GM23338 (cell line): ENCODE measurements around the gene SND1. TPM values are rescaled to one million over a fixed set of nuclear protein-coding genes. Genes with fewer than 3 reads are reported as not detected.

Source experiments
- ATAC-seq: fragments of 200-7000 bp; cut with Tn5 transposase; 3 replicates; pipeline ENCODE4 v1.9.1; 2020
- DNase-seq: peaks from one replicate; pipeline ENCODE4 v3.0.0-alpha.2; 2015; ENCODE audit warnings: low spot score
- H2AFZ ChIP-seq: fragments of 200-600 bp; sonication (generic); 2 replicates; pipeline ENCODE4 v1.8.0; 2016; ENCODE audit warnings: antibody characterized with exemption, mild to moderate bottlenecking, moderate library complexity
- H3F3A ChIP-seq: fragments of 200-600 bp; sonication (generic); replicated peaks from 2 replicates; pipeline ENCODE4 v1.8.0; 2017; ENCODE audit warnings: antibody characterized with exemption, mixed run types, low read depth
- H3K27ac ChIP-seq: fragments of 200-600 bp; sonication (generic); 2 replicates; pipeline ENCODE4 v1.6.1; 2016; ENCODE audit warnings: low read depth
- H3K27me3 ChIP-seq: fragments of 200-600 bp; sonication (generic); 2 replicates; pipeline ENCODE4 v1.8.0; 2016; ENCODE audit warnings: mild to moderate bottlenecking, mixed run types, moderate library complexity; ENCODE audit not compliant: insufficient read depth
- H3K36me3 ChIP-seq: fragments of 200-600 bp; sonication (generic); 2 replicates; pipeline ENCODE4 v1.8.0; 2016; ENCODE audit warnings: mild to moderate bottlenecking; ENCODE audit not compliant: insufficient read depth
- H3K4me1 ChIP-seq: fragments of 200-600 bp; sonication (generic); 2 replicates; pipeline ENCODE4 v1.8.0; 2016; ENCODE audit warnings: mild to moderate bottlenecking, moderate library complexity; ENCODE audit not compliant: insufficient read depth
- H3K4me2 ChIP-seq: fragments of 200-600 bp; sonication (generic); 2 replicates; pipeline ENCODE4 v1.7.1; 2017; ENCODE audit warnings: mixed run types
- H3K4me3 ChIP-seq: fragments of 200-600 bp; sonication (generic); 2 replicates; pipeline ENCODE4 v1.6.1; 2016; ENCODE audit warnings: mixed run types
- H3K79me2 ChIP-seq: fragments of 200-600 bp; sonication (generic); replicated peaks from 2 replicates; pipeline ENCODE4 v1.8.0; 2017; ENCODE audit warnings: mild to moderate bottlenecking; ENCODE audit not compliant: insufficient read depth
- H3K9me2 ChIP-seq: fragments of 200-600 bp; sonication (generic); 2 replicates; pipeline ENCODE4 v1.8.0; 2017; ENCODE audit not compliant: insufficient read depth
- H4K20me1 ChIP-seq: fragments of 200-600 bp; sonication (generic); replicated peaks from 2 replicates; pipeline ENCODE4 v1.8.0; 2017; ENCODE audit warnings: mild to moderate bottlenecking; ENCODE audit not compliant: insufficient read depth
- H3K27ac Mint-ChIP-seq: 2 replicates; pipeline ENCODE4 v1.8.0; 2020; ENCODE audit warnings: inconsistent platforms, mild to moderate bottlenecking, moderate library complexity, mixed read lengths
- H3K27me3 Mint-ChIP-seq: 3 replicates; pipeline ENCODE4 v1.8.0; 2022; ENCODE audit warnings: low read depth, mild to moderate bottlenecking, moderate library complexity, mixed read lengths, inconsistent platforms; ENCODE audit not compliant: insufficient read depth, poor library complexity
- H3K36me3 Mint-ChIP-seq: 3 replicates; pipeline ENCODE4 v1.8.0; 2021; ENCODE audit warnings: low read depth, mild to moderate bottlenecking, inconsistent platforms, moderate library complexity, mixed read lengths
- H3K4me1 Mint-ChIP-seq: 3 replicates; pipeline ENCODE4 v1.8.0; 2020; ENCODE audit warnings: mild to moderate bottlenecking, inconsistent platforms, mixed read lengths
- H3K4me3 Mint-ChIP-seq: 3 replicates; pipeline ENCODE4 v1.8.0; 2021; ENCODE audit warnings: moderate library complexity, mild to moderate bottlenecking, inconsistent platforms, mixed read lengths
- H3K9me3 Mint-ChIP-seq: 3 replicates; pipeline ENCODE4 v1.8.0; 2020; ENCODE audit warnings: moderate library complexity, mild to moderate bottlenecking, inconsistent platforms, mixed read lengths
- CREB1 ChIP-seq: fragments of 250-450 bp; sonication (Bioruptor Pico); IDR thresholded peaks from 2 replicates; pipeline ENCODE4 v1.5.0; 2020; ENCODE audit warnings: low read depth, mild to moderate bottlenecking, moderate library complexity
- EZH2 ChIP-seq: fragments of 200-600 bp; sonication (generic); IDR thresholded peaks from one replicate; pipeline ENCODE4 v1.8.0; 2017; ENCODE audit warnings: antibody characterized with exemption, mild to moderate bottlenecking, low read depth; ENCODE audit not compliant: unreplicated experiment
- EZH2phosphoT487 ChIP-seq: fragments of 200-600 bp; sonication (generic); IDR thresholded peaks from one replicate; pipeline ENCODE4 v1.8.1; 2018; ENCODE audit warnings: antibody characterized with exemption; ENCODE audit not compliant: unreplicated experiment
- JUNB ChIP-seq: IDR thresholded peaks from one replicate; pipeline ENCODE4 v1.6.1; 2016; ENCODE audit warnings: antibody characterized with exemption; ENCODE audit not compliant: unreplicated experiment
- NANOG ChIP-seq: IDR thresholded peaks from 2 replicates; pipeline ENCODE4 v1.6.1; 2016; ENCODE audit warnings: antibody characterized with exemption, borderline replicate concordance
- POLR2AphosphoS5 ChIP-seq: IDR thresholded peaks from 2 replicates; pipeline ENCODE4 v1.6.1; 2016; ENCODE audit warnings: antibody characterized with exemption, low read depth
- STAT1 ChIP-seq: IDR thresholded peaks from one replicate; pipeline ENCODE4 v1.6.1; 2016; ENCODE audit warnings: antibody characterized with exemption; ENCODE audit not compliant: unreplicated experiment
- ZNF114 ChIP-seq: fragments of 250-450 bp; sonication (Bioruptor Pico); IDR thresholded peaks from 2 replicates; pipeline ENCODE4 v1.5.0; 2020; ENCODE audit warnings: mild to moderate bottlenecking, moderate library complexity
- ZNF331 ChIP-seq: fragments of 250-450 bp; sonication (Bioruptor Pico); IDR thresholded peaks from 2 replicates; pipeline ENCODE4 v1.5.0; 2020; ENCODE audit warnings: low read depth, mild to moderate bottlenecking, moderate library complexity
- polyA plus RNA-seq: library from polyadenylated mRNA; unstranded; fragments of >200 nt; fragmentation: Nextera tagmentation; extraction: Ambion mirVana; gene quantifications from 2 replicates; pipeline ENCODE4 v1.2.1, GENCODE V29; 2016
- total RNA-seq: library from RNA; depleted of rRNA; stranded (reverse); fragments of >200 nt; shearing (Covaris generic); gene quantifications from 2 replicates; pipeline ENCODE4 v1.2.3, GENCODE V29; 2014
- TF ChIP-seq, protein P1 (sequence below): fragments of 250-450 bp; sonication (Bioruptor Pico); IDR thresholded peaks from 2 replicates; pipeline ENCODE4 v1.5.0; 2020; ENCODE audit warnings: mild to moderate bottlenecking, moderate library complexity
- TF ChIP-seq, protein P2 (sequence below): IDR thresholded peaks from 2 replicates; pipeline ENCODE4 v1.6.1; 2016; ENCODE audit warnings: antibody characterized with exemption

SND1 gene
- total and polyA plus RNA-seq, 2 experiments from 2014 or later = 107 to 254 TPM

GRCh38 chr7:127782075-127782474 lies 130.1 kb downstream of the SND1 start:
- TF ChIP-seq NANOG (no peak), ZNF114 (no peak), POLR2AphosphoS5 (no peak), CREB1 (no peak)
- Mint-ChIP-seq H3K4me3 (no peak overlapping the region), H3K27ac (no peak overlapping the region), H3K27me3 (no peaks in the 10 kb centered on the region), H3K4me1 (peaks cover 56% of the 10 kb centered on the region), H3K9me3 (no peaks in the 10 kb centered on the region; the same call in 2 of the 3 replicates), H3K36me3 (peaks cover 4% of the 10 kb centered on the region; the same call in 2 of the 3 replicates)
- no peak for DNase-seq
- Histone ChIP-seq H3K9me2 (no peaks in the 10 kb centered on the region), H3K36me3 (no peaks in the 10 kb centered on the region), H3K4me1 (peaks cover 37% of the 10 kb centered on the region), H2AFZ (no peak overlapping the region), H4K20me1 (peaks cover 56% of the 10 kb centered on the region), H3F3A (no peaks in the 10 kb centered on the region), H3K4me2 (peak overlapping the region; percentile 3; the same call in 1 of the 2 replicates), H3K79me2 (peaks cover 98% of the 10 kb centered on the region), H3K27me3 (no peaks in the 10 kb centered on the region), H3K4me3 (no peak overlapping the region), H3K27ac (no peak overlapping the region; the same call in 1 of the 2 replicates)
- peak; percentile 68 for ATAC-seq

DNA sequence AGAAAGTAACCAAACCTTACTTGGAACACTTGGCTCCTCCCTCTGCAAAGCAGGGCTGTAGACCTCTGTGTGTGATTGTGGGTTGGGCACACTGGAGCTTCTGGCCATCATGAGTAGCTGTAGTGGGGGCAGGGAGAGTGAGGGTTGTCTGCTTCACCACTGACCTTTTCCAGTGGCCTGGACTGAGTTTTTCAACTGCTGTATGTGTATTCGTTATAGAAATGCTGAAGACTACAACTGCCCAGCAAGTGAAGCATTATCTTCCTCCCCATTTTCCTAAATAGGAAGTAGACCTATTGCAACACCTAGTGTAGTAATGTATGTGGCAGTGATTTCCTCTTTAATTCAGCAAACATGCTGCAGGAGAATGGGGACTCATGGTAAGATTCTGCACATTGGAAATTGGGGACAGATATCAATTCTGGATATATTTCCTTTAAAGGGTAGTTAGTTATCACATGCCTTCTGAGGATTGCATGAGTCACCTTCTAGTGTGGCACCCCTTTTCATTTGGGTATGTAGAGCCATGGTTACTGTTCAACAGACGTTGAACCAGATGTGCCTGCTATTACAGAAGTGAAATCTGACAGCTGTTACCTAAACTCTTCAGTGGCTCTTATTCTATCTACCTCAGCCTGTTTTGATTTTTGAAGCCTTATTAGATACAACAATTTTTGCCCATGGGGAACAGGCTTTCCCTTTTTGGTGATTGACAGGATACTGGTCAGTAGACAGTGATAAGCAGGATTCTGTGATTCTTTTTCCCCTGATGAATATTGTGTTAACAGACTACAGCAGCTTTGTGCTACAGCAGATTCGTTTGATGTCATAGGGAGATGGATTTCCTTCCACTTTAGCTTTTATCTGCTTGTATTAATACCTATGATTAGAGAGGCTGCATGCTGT lies 130.9 kb downstream of the SND1 start:
- no peak for DNase-seq
- Histone ChIP-seq H3K79me2 (peaks cover 98% of the 10 kb centered on the region), H2AFZ (no peak overlapping the region), H3F3A (no peaks in the 10 kb centered on the region), H3K27ac (no peak overlapping the region; the same call in 1 of the 2 replicates), H3K4me3 (no peak overlapping the region), H3K36me3 (no peaks in the 10 kb centered on the region), H3K9me2 (no peaks in the 10 kb centered on the region), H3K4me1 (peaks cover 46% of the 10 kb centered on the region), H4K20me1 (peaks cover 56% of the 10 kb centered on the region), H3K4me2 (no peak overlapping the region; the same call in 1 of the 2 replicates), H3K27me3 (no peaks in the 10 kb centered on the region)
- Mint-ChIP-seq H3K36me3 (peaks cover 4% of the 10 kb centered on the region; the same call in 2 of the 3 replicates), H3K27me3 (no peaks in the 10 kb centered on the region), H3K9me3 (no peaks in the 10 kb centered on the region; the same call in 2 of the 3 replicates), H3K27ac (no peak overlapping the region; the same call in 1 of the 2 replicates), H3K4me3 (no peak overlapping the region), H3K4me1 (peaks cover 56% of the 10 kb centered on the region)
- ATAC-seq = peak; percentile 41; the same call in 2 of the 3 replicates
- TF ChIP-seq POLR2AphosphoS5 = no peak
- TF ChIP-seq EZH2phosphoT487 = no peak
- no peak for TF ChIP-seq ZNF331
- no peak for TF ChIP-seq ZNF114
- TF ChIP-seq, protein P1, sequence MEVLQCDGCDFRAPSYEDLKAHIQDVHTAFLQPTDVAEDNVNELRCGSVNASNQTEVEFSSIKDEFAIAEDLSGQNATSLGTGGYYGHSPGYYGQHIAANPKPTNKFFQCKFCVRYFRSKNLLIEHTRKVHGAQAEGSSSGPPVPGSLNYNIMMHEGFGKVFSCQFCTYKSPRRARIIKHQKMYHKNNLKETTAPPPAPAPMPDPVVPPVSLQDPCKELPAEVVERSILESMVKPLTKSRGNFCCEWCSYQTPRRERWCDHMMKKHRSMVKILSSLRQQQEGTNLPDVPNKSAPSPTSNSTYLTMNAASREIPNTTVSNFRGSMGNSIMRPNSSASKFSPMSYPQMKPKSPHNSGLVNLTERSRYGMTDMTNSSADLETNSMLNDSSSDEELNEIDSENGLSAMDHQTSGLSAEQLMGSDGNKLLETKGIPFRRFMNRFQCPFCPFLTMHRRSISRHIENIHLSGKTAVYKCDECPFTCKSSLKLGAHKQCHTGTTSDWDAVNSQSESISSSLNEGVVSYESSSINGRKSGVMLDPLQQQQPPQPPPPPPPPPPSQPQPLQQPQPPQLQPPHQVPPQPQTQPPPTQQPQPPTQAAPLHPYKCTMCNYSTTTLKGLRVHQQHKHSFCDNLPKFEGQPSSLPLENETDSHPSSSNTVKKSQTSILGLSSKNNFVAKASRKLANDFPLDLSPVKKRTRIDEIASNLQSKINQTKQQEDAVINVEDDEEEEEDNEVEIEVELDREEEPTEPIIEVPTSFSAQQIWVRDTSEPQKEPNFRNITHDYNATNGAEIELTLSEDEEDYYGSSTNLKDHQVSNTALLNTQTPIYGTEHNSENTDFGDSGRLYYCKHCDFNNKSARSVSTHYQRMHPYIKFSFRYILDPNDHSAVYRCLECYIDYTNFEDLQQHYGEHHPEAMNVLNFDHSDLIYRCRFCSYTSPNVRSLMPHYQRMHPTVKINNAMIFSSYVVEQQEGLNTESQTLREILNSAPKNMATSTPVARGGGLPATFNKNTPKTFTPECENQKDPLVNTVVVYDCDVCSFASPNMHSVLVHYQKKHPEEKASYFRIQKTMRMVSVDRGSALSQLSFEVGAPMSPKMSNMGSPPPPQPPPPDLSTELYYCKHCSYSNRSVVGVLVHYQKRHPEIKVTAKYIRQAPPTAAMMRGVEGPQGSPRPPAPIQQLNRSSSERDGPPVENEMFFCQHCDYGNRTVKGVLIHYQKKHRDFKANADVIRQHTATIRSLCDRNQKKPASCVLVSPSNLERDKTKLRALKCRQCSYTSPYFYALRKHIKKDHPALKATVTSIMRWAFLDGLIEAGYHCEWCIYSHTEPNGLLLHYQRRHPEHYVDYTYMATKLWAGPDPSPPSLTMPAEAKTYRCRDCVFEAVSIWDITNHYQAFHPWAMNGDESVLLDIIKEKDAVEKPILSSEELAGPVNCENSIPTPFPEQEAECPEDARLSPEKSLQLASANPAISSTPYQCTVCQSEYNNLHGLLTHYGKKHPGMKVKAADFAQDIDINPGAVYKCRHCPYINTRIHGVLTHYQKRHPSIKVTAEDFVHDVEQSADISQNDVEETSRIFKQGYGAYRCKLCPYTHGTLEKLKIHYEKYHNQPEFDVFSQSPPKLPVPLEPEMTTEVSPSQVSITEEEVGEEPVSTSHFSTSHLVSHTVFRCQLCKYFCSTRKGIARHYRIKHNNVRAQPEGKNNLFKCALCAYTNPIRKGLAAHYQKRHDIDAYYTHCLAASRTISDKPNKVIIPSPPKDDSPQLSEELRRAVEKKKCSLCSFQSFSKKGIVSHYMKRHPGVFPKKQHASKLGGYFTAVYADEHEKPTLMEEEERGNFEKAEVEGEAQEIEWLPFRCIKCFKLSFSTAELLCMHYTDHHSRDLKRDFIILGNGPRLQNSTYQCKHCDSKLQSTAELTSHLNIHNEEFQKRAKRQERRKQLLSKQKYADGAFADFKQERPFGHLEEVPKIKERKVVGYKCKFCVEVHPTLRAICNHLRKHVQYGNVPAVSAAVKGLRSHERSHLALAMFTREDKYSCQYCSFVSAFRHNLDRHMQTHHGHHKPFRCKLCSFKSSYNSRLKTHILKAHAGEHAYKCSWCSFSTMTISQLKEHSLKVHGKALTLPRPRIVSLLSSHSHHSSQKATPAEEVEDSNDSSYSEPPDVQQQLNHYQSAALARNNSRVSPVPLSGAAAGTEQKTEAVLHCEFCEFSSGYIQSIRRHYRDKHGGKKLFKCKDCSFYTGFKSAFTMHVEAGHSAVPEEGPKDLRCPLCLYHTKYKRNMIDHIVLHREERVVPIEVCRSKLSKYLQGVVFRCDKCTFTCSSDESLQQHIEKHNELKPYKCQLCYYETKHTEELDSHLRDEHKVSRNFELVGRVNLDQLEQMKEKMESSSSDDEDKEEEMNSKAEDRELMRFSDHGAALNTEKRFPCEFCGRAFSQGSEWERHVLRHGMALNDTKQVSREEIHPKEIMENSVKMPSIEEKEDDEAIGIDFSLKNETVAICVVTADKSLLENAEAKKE (CRISPR knock-in tag) = no peak
- TF ChIP-seq EZH2 = no peak
- no peak for TF ChIP-seq CREB1
- TF ChIP-seq, protein P2, sequence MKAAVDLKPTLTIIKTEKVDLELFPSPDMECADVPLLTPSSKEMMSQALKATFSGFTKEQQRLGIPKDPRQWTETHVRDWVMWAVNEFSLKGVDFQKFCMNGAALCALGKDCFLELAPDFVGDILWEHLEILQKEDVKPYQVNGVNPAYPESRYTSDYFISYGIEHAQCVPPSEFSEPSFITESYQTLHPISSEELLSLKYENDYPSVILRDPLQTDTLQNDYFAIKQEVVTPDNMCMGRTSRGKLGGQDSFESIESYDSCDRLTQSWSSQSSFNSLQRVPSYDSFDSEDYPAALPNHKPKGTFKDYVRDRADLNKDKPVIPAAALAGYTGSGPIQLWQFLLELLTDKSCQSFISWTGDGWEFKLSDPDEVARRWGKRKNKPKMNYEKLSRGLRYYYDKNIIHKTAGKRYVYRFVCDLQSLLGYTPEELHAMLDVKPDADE = no peak
- no peak for TF ChIP-seq STAT1
- TF ChIP-seq NANOG = no peak
- TF ChIP-seq JUNB = no peak
